Calu3 (cell line): Measurements from ENCODE around the gene SSU72. TPM values are rescaled to one million over a fixed set of nuclear protein-coding genes. Genes with fewer than 3 reads are reported as not detected.

Source experiments
- BruUV-seq: library from RNA; stranded (reverse); fragments of 400-500 nt; replicated peaks from 2 replicates; lab custom pipeline; 2021; lab: Mats Ljungman, UMichigan
- CTCF ChIA-PET: fragments of 300-600 bp; sonication (Branson Sonifier 250); formaldehyde crosslinking; loops from one replicate; lab custom pipeline; 2022; ENCODE audit warnings: antibody characterized with exemption; lab: Charles Lee
- DNase-seq: peaks from one replicate; pipeline ENCODE4 v3.0.0; 2022
- H3K27ac Mint-ChIP-seq: one replicate; pipeline ENCODE4 v1.8.0; 2022; ENCODE audit warnings: mixed read lengths; ENCODE audit not compliant: unreplicated experiment
- H3K27me3 Mint-ChIP-seq: one replicate; pipeline ENCODE4 v1.8.0; 2022; ENCODE audit warnings: mixed read lengths; ENCODE audit not compliant: unreplicated experiment
- H3K36me3 Mint-ChIP-seq: one replicate; pipeline ENCODE4 v1.8.0; 2022; ENCODE audit warnings: mild to moderate bottlenecking, moderate library complexity, mixed read lengths; ENCODE audit not compliant: insufficient read depth, unreplicated experiment
- H3K4me1 Mint-ChIP-seq: one replicate; pipeline ENCODE4 v1.8.0; 2022; ENCODE audit warnings: mild to moderate bottlenecking, low read depth, mixed read lengths; ENCODE audit not compliant: unreplicated experiment
- H3K4me3 Mint-ChIP-seq: one replicate; pipeline ENCODE4 v1.8.0; 2022; ENCODE audit warnings: mild to moderate bottlenecking, low read depth, moderate library complexity, mixed read lengths; ENCODE audit not compliant: unreplicated experiment
- H3K9me3 Mint-ChIP-seq: one replicate; pipeline ENCODE4 v1.8.0; 2022; ENCODE audit warnings: low read depth, mixed read lengths; ENCODE audit not compliant: unreplicated experiment
- CTCF ChIP-seq: fragments of 200-600 bp; IDR thresholded peaks from one replicate; pipeline ENCODE4 v1.8.0; 2022; ENCODE audit warnings: antibody characterized with exemption; ENCODE audit not compliant: unreplicated experiment
- intact Hi-C: fragments of 100-400 bp; cut with micrococcal nuclease; formaldehyde crosslinking; loops from one replicate; pipeline ENCODE4 v1.10.0; 2022; ENCODE audit not compliant: unreplicated experiment
- total RNA-seq: library from RNA; stranded (reverse); gene quantifications from 2 replicates; pipeline ENCODE4 v1.2.3, GENCODE V29; 2022

SSU72 gene
- total RNA-seq, 1 experiment from 2014 or later: 105 TPM

- no TSS peak for BruUV-seq
- no peak for DNase-seq
- no peak overlapping the region for H3K27ac Mint-ChIP-seq
- TF ChIP-seq CTCF: no peak
- H3K4me1 Mint-ChIP-seq: no peaks in the 10 kb centered on the region
- CTCF ChIA-PET: no interaction called here
- no peak overlapping the region for H3K4me3 Mint-ChIP-seq
- H3K9me3 Mint-ChIP-seq: no peaks in the 10 kb centered on the region
- peaks cover 41% of the 10 kb centered on the region for H3K36me3 Mint-ChIP-seq
- intact Hi-C loops: no loop called here
- H3K27me3 Mint-ChIP-seq: no peaks in the 10 kb centered on the region
These were observed 30.1 kb downstream of the SSU72 start for GRCh38 chr1:1544544-1544943.

GRCh38 chr1:1543706-1544099 lies 31.0 kb downstream of the SSU72 start:
- BruUV-seq: no TSS peak
- no peak for DNase-seq
- Mint-ChIP-seq H3K4me1 (no peaks in the 10 kb centered on the region), H3K4me3 (no peak overlapping the region), H3K27me3 (no peaks in the 10 kb centered on the region), H3K36me3 (peaks cover 44% of the 10 kb centered on the region), H3K27ac (no peak overlapping the region), H3K9me3 (no peaks in the 10 kb centered on the region)
- intact Hi-C loops: no loop called here
- TF ChIP-seq CTCF: no peak
- CTCF ChIA-PET: no interaction called here

- intact Hi-C loops: no loop called here
- TF ChIP-seq CTCF: no peak
- BruUV-seq: no TSS peak
- DNase-seq: no peak
- Mint-ChIP-seq H3K4me1 (no peaks in the 10 kb centered on the region), H3K36me3 (peaks cover 44% of the 10 kb centered on the region), H3K4me3 (no peak overlapping the region), H3K27me3 (no peaks in the 10 kb centered on the region), H3K9me3 (no peaks in the 10 kb centered on the region), H3K27ac (no peak overlapping the region)
- CTCF ChIA-PET: no interaction called here
These were observed 31.6 kb downstream of the SSU72 start for GRCh38 chr1:1542766-1543705.

- H3K4me1 Mint-ChIP-seq: no peaks in the 10 kb centered on the region
- no peaks in the 10 kb centered on the region for H3K27me3 Mint-ChIP-seq
- no peak for TF ChIP-seq CTCF
- intact Hi-C loops: no loop called here
- no peaks in the 10 kb centered on the region for H3K9me3 Mint-ChIP-seq
- peaks cover 40% of the 10 kb centered on the region for H3K36me3 Mint-ChIP-seq
- CTCF ChIA-PET: no interaction called here
- no TSS peak for BruUV-seq
- H3K4me3 Mint-ChIP-seq: no peak overlapping the region
- no peak overlapping the region for H3K27ac Mint-ChIP-seq
- DNase-seq: no peak
These were observed 32.5 kb downstream of the SSU72 start for GRCh38 chr1:1541956-1542765.
